HG03571 (cell line): ENCODE measurements around the gene MFGE8.

Source experiments
- ATAC-seq: cut with Tn5 transposase; IDR thresholded peaks from one replicate; pipeline ENCODE4 v1.9.1; 2021; ENCODE audit not compliant: unreplicated experiment

Gene MFGE8

DNA sequence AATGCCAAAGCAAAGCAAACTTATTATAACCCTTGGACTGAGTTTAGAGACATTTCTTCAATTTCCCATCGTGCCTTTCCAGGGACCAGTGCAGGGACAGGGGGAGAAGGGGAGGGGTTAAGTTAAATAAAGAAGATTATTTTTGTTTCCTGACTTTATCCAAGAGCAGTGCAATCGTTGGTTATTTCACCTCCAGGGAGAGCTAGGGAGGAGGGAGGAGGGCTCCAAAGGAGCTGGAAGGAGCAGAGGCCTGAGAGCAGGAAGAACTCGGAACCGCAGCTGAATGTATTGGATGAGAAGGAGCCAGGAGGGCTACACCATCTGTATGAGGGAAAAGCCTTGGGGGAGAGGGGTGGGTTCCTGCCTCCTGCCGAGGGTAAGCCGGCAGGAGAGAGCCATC, 38.5 kb downstream of the MFGE8 start:
- ATAC-seq, result no peak

DNA sequence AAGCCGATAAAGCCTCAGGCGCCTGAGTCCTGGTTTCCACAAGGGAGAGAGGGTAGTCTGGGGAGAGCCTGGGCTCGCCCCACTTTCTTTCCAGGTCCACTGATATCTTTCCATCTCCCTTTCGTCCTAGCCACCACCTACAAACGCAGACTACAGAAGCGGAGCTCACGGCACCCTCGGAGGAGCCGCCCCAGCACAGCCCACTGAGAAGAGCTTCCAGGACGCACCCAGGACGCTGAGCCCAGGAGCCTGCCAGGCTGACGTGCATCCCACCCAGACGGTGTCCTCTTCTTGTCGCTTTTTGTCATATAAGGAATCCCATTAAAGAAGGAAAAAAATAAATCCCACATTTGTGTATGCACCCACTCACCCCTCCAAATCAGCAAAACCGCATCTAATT, 38.9 kb downstream of the MFGE8 start:
- ATAC-seq, result no peak

DNA sequence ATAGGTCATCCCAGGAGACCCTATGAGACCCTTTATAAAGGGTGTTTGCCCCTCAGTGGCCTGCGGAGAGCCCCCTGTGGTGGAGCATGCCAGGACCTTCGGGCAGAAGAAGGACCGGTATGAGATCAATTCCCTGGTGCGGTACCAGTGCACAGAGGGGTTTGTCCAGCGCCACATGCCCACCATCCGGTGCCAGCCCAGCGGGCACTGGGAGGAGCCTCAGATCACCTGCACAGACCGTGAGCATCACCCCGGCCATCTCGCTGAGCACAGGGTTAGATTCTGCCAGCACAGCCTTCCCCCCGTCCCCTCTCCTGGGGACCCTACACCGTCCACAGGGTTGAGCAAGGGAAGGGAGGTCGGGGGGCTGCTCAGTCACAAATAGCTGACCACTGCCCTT, 39.4 kb downstream of the MFGE8 start:
- no peak for ATAC-seq

DNA sequence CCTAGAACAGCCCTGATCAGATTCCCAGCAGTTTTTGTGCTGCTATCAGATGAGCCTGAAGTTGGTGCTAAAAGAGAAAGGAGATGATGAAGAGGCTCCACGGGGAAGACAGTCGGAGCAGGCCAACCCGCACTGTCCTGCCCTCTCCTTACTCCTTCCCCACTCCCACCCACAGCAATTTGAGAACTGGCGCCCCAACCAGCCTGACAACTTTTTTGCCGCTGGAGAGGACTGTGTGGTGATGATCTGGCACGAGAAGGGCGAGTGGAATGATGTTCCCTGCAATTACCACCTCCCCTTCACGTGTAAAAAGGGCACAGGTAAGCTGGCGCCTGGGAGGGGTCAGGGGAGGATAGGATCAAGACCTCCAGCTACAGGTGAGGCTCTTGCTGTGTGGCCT, 40.5 kb downstream of the MFGE8 start:
- no peak for ATAC-seq

DNA sequence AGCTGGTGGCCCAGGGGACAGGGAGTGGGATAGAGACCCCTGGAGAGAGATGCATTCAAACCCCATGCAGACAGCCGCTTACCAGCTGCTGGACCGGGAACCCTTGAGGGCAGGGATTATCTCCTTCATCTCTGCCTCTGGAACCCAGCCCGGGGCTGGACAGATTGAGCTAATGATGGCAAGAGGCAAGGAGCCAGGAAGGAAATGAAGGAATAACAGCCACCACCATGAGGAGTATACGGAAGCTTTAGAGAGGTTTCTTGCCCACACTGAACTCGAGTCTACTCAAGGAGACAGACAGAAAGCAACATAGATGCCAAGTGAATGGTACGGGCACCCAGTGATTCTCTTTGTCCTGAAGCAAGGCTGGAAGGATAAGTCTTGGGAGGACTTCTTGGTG, 41.1 kb downstream of the MFGE8 start:
- ATAC-seq, result no peak

DNA sequence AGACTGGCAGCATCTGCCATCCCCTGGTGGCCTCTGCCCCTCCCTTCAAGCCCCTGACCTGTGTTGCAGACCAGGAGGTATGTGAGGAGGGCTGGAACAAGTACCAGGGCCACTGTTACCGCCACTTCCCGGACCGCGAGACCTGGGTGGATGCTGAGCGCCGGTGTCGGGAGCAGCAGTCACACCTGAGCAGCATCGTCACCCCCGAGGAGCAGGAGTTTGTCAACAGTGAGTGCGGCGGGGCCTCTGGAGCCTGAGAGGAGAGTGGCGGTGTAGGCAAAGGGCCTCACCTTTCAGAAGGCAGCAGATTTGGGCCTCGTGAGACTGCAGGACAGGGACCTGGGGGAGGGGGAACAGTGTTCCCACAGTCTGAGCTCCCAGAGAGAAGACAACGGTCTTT, 41.9 kb downstream of the MFGE8 start:
- no peak for ATAC-seq

DNA sequence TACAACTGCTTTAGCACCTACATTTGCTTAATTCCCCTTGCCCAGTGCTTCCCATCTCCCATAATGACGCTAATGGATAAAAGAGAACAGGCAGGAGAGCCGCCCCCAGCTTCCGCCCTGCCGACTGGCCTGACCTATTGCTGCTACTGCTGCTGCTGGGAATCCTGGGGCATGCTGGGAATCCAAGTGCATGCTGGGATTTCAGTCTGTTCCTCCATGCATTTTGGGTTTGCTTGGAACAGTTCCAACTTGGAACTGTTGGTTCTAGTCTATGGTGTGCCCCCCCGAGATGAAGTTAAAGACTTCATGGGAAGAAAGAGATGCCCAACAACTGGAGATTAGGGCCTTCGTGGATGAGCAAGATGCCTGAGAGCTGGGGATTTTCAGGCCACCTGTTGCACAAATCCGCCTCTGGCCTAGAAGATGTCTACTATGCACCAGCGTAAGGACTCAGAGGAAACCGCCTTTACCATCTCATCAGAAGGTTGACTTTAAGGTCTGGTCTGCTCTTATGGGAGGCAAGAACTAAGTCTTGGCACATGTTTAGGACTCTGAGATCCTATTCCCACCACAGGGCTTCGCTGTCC, 46.8 kb downstream of the MFGE8 start:
- no peak for ATAC-seq

DNA sequence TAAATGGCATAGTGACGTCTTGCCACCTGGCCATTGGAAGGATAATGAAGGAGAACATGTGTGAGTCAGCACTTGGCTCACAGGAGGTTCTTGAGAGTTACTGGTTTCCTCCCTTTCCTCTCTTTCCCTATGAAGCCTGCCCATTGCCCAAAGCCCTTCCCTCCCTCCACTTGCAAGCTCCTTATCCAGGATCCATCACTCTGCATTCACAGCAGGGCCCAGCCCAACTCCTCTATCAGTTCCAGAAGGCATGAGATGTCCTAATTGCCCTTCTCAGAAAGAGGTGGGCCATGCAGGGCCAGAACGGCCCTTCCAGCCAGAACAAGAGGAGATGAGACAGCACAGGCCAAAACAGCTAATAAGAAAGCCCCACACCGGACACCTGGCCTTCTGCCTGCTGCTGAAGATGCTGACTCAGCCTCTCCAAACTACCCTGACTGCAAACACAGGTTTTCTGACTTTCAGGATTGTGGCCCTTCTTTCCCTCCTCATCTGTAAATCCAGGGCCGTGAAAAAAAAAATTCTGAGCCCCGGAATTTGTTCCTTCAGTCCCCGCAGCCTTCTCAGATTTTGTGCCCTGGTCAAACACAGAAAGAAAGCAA, 47.6 kb downstream of the MFGE8 start:
- ATAC-seq, result no peak

DNA sequence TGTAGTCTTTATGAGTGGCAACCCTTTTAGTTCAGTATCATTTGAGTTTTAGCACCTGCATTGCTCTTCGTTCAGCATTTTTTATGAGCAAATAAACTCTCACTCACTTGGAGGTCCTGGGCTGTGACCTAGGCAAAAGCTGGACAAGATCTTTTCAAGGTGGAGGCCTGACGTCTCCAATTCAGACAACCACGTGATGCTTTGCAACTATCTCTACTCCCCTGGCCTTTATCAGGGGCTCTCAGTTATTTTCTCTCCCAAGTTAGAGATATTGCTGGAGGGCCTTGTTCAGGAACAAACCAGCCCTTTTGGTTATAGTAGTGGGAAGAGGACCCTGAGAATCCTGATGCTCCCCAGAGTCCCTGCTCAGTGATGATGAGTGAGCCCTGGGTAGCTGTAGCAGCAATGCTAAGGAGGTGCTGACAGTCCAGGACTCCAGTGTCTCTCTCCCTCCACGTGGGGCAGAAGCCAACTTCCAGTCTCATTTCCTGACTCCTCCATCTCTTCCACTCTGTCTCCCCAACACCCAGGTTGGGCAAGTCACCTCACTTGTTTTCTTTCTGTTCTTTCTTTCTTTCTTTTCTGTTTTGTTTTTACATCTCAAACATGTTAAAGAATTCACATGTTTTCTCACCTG, 48.2 kb downstream of the MFGE8 start:
- no peak for ATAC-seq

DNA sequence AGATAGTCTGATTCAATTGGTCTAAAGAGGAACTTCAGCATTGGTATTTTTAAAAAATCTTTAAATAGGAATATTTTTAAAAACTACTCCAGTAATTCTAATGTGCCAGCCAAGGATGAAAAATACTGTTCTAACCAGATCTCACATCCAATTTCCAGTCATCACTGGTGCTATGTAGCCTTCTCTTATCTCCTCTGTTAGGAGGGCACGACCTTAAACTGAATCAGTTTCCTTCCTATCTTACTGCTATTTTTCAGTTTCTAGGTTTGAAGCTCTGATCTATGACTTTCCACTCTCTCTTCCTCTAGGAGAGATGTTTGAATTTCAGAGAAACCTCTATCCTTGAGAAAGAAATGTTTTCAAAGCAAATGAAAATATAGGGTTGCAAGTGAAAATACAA, 49.8 kb downstream of the MFGE8 start:
- ATAC-seq, result no peak

DNA sequence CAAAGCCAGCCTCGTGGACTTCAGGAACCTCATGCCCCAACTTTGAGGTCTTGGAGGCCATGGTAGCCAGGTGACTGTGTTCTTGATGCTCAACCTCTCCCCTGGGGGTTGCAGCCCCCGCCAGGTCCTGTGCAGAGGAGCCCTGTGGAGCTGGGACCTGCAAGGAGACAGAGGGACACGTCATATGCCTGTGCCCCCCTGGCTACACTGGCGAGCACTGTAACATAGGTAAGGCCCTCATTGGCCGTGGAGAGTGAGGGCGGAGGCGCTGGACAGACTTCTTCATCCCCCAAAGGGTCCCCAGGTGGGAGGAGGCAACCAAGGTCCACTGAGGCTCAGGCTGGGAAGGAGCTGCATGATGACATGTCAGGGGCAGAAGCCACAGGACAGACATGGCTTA, 53.0 kb downstream of the MFGE8 start:
- ATAC-seq, result no peak

DNA sequence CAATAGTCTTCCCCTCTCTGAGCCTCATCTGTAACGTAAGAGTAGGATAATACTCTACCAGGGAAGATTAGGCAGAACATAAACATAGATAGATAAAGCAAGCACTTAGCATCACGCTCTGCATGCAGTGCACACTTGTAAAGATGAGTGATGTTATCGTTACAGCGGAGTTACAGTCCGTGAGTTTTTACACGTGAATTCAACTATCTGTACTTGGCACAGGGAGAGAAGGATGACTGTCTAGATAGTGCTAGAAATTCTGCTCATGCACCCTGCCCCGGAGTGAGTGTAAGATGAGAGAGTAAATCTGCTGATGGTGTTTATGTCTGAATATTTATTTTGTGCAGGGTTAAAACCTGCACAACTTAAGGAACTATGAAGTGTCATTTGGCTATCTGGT, 53.6 kb downstream of the MFGE8 start:
- ATAC-seq, result no peak

DNA sequence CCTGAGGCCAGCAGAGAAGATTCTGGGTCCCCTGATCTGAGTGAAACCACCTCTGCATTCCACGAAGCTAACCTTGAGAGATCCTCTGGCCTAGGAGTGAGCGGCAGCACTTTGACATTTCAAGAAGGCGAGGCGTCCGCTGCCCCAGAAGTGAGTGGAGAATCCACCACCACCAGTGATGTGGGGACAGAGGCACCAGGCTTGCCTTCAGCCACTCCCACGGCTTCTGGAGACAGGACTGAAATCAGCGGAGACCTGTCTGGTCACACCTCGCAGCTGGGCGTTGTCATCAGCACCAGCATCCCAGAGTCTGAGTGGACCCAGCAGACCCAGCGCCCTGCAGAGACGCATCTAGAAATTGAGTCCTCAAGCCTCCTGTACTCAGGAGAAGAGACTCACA, 54.2 kb downstream of the MFGE8 start:
- no peak for ATAC-seq

DNA sequence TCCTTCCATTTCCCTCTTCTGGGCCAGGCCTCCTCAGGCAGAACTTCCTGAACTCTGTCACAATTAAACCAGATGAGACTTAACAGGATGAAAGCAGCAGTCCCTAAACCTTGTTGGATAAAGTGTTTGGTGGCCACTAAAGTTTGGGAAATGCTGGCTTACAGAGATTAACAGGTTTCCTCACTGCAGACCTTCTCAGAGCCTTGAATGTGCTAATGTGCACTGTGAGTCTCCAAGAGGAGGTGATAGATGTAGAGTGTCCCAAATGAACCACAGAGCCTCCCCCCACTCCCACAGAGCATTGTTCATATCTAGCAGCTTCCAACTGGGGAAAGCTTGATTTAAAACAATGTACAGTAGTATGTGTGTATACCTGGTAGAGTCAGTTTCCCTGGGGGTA, 60.7 kb downstream of the MFGE8 start:
- ATAC-seq, result no peak

DNA sequence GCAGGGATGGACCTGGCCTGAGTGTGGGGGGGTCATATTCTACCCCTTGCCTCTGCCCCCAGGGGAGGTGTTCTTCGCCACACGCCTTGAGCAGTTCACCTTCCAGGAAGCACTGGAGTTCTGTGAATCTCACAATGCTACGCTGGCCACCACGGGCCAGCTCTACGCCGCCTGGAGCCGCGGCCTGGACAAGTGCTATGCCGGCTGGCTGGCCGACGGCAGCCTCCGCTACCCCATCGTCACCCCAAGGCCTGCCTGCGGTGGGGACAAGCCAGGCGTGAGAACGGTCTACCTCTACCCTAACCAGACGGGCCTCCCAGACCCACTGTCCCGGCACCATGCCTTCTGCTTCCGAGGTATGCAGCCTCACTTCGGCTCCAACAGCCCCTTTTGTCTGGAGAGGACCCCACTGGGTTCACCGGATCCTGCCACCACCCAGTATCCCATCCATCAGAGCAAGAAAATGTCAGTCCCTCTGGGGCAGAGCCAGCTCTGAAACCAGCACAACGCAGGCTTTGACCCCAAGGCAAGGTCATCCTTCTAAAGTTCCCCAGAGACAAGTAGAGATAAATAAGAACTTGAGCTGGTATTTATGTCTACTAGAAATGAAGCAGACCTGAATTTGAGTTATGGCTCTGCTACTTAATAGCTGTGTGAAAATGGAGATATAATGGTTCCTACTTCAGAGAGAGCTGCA, 63.7 kb downstream of the MFGE8 start:
- ATAC-seq, result no peak
